PC-9 (cell line): ENCODE measurements around the gene HTT. TPM values are rescaled to one million over a fixed set of nuclear protein-coding genes. Genes with fewer than 3 reads are reported as not detected.

Source experiments
- BruUV-seq: library from RNA; stranded (reverse); fragments of 400-500 nt; replicated peaks from 2 replicates; lab custom pipeline; 2021; lab: Mats Ljungman, UMichigan
- CTCF ChIA-PET: fragments of 300-600 bp; sonication (Branson Sonifier 250); formaldehyde crosslinking; loops from one replicate; lab custom pipeline; 2022; ENCODE audit warnings: antibody characterized with exemption; lab: Charles Lee
- POLR2A ChIA-PET: fragments of 300-600 bp; sonication (Branson Sonifier 250); formaldehyde crosslinking; loops from one replicate; lab custom pipeline; 2022; ENCODE audit warnings: antibody characterized with exemption; ENCODE audit not compliant: unreplicated experiment; lab: Charles Lee
- DNase-seq, 2 experiments: peaks; one replicate each; pipeline versions ENCODE4 v3.0.0 to v3.0.0-alpha.2; 2015 to 2022; ENCODE audit warnings: mixed read lengths in 1 of 2
- H2AFZ ChIP-seq: fragments of 200-600 bp; sonication (generic); 2 replicates; pipeline ENCODE4 v1.8.1; 2017; ENCODE audit warnings: antibody characterized with exemption
- H3F3A ChIP-seq: fragments of 200-600 bp; sonication (generic); 2 replicates; pipeline ENCODE4 v1.8.1; 2017; ENCODE audit warnings: antibody characterized with exemption, mild to moderate bottlenecking, low read depth; ENCODE audit not compliant: insufficient read depth
- H3K27ac ChIP-seq: fragments of 200-600 bp; sonication (generic); 2 replicates; pipeline ENCODE4 v1.6.1; 2016; ENCODE audit warnings: mixed run types
- H3K27me3 ChIP-seq: fragments of 200-600 bp; sonication (generic); 2 replicates; pipeline ENCODE4 v1.6.1; 2016; ENCODE audit warnings: low read depth, mixed run types; ENCODE audit not compliant: insufficient read depth
- H3K36me3 ChIP-seq: fragments of 200-600 bp; sonication (generic); 2 replicates; pipeline ENCODE4 v1.6.1; 2016; ENCODE audit warnings: low read depth, mixed run types
- H3K4me1 ChIP-seq: fragments of 200-600 bp; sonication (generic); replicated peaks from 2 replicates; pipeline ENCODE4 v1.6.1; 2016; ENCODE audit warnings: mixed run types; ENCODE audit not compliant: insufficient read depth
- H3K4me2 ChIP-seq: fragments of 200-600 bp; sonication (generic); 2 replicates; pipeline ENCODE4 v1.6.1; 2017; ENCODE audit warnings: mixed run types
- H3K4me3 ChIP-seq: fragments of 200-600 bp; sonication (generic); 2 replicates; pipeline ENCODE4 v1.6.1; 2016; ENCODE audit warnings: mixed run types
- H3K79me2 ChIP-seq: fragments of 200-600 bp; sonication (generic); 2 replicates; pipeline ENCODE4 v1.6.1; 2017; ENCODE audit warnings: low read depth, mixed run types
- H3K9me2 ChIP-seq: fragments of 200-600 bp; sonication (generic); 2 replicates; pipeline ENCODE4 v1.8.1; 2017; ENCODE audit warnings: mild to moderate bottlenecking; ENCODE audit not compliant: insufficient read depth
- H3K9me3 ChIP-seq: fragments of 200-600 bp; sonication (generic); 2 replicates; pipeline ENCODE4 v1.8.1; 2016; ENCODE audit warnings: low read depth; ENCODE audit not compliant: insufficient read depth
- H4K20me1 ChIP-seq: fragments of 200-600 bp; sonication (generic); 2 replicates; pipeline ENCODE4 v1.8.1; 2017; ENCODE audit not compliant: insufficient read depth
- EZH2 ChIP-seq: fragments of 200-600 bp; sonication (generic); IDR thresholded peaks from 2 replicates; pipeline ENCODE4 v1.8.0; 2017; ENCODE audit warnings: antibody characterized with exemption, low read depth
- intact Hi-C: fragments of 100-400 bp; cut with micrococcal nuclease; formaldehyde crosslinking; loops from one replicate; pipeline ENCODE4 v1.10.0; 2022; ENCODE audit not compliant: unreplicated experiment
- total RNA-seq: library from RNA; stranded (reverse); gene quantifications from 2 replicates; pipeline ENCODE4 v1.2.3, GENCODE V29; 2021
- TF ChIP-seq, protein P1 (sequence below): fragments of 200-600 bp; sonication (generic); conservative IDR thresholded peaks from 2 replicates; pipeline ENCODE4 v1.6.1; 2017; ENCODE audit warnings: mixed run types, antibody characterized with exemption, mild to moderate bottlenecking, moderate library complexity

Gene HTT
- total RNA-seq, 1 experiment from 2014 or later, result 81.7 TPM

DNA sequence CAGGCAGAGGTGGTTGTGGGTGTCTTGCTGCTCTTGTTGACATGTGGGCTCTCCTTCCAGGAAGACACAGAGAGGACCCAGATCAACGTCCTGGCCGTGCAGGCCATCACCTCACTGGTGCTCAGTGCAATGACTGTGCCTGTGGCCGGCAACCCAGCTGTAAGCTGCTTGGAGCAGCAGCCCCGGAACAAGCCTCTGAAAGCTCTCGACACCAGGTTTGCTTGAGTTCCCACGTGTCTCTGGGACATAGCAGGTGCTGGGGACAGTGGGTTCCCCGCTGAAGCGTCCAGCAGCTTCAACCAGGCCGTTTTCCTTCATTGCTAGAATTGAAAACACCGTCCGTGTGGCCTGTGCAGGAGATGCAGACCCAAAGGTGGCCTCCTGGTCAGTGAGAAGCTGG is 148.9 kb downstream of the HTT start:
- TF ChIP-seq, protein P1, sequence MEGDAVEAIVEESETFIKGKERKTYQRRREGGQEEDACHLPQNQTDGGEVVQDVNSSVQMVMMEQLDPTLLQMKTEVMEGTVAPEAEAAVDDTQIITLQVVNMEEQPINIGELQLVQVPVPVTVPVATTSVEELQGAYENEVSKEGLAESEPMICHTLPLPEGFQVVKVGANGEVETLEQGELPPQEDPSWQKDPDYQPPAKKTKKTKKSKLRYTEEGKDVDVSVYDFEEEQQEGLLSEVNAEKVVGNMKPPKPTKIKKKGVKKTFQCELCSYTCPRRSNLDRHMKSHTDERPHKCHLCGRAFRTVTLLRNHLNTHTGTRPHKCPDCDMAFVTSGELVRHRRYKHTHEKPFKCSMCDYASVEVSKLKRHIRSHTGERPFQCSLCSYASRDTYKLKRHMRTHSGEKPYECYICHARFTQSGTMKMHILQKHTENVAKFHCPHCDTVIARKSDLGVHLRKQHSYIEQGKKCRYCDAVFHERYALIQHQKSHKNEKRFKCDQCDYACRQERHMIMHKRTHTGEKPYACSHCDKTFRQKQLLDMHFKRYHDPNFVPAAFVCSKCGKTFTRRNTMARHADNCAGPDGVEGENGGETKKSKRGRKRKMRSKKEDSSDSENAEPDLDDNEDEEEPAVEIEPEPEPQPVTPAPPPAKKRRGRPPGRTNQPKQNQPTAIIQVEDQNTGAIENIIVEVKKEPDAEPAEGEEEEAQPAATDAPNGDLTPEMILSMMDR, result no peak
- TF ChIP-seq EZH2, result no peak
- Histone ChIP-seq H3K27ac (no peak overlapping the region), H3K4me3 (no peak overlapping the region), H2AFZ (no peak overlapping the region), H3K4me2 (no peak overlapping the region), H4K20me1 (no peaks in the 10 kb centered on the region), H3F3A (no peaks in the 10 kb centered on the region), H3K4me1 (no peaks in the 10 kb centered on the region), H3K36me3 (no peaks in the 10 kb centered on the region), H3K9me3 (no peaks in the 10 kb centered on the region), H3K9me2 (no peaks in the 10 kb centered on the region), H3K27me3 (no peaks in the 10 kb centered on the region), H3K79me2 (no peaks in the 10 kb centered on the region)
- CTCF ChIA-PET, result no interaction called here
- DNase-seq, result no peak
- BruUV-seq, result no TSS peak
- intact Hi-C loops, result no loop called here
- POLR2A ChIA-PET, result no interaction called here

DNA sequence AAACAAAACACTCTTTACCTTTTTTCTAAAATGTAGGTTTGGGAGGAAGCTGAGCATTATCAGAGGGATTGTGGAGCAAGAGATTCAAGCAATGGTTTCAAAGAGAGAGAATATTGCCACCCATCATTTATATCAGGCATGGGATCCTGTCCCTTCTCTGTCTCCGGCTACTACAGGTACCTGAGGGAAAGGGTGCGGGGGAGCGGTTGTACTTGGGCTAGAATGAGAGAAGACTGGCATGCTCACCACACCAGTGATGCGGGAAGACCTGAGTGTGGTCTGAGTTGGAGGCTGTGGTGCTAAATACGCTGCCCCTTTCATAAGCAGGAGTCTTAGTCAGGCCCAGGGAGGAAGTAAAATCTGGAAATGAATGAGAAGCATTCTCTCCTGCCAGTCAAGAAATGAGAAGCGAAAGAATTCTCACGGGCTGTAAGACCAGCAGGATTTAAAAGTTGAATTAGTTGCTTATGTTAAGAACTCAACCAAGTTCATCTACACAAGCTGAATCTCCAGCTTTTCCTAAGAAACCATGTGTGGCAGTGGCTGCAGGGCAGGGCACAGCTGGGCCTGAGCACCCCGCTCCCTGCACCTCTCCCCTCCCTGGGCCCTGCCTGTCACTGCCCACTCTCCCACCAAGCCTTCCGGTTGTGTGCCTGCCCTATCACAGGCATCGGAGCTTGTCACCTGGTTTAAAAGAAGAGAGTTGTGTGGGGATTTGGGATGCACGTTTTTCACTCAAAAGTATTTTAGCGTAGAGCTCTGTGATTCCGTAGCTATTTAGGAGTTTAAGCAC is 149.7 kb downstream of the HTT start:
- H3K27ac ChIP-seq, result no peak overlapping the region
- no peak overlapping the region for H3K4me2 ChIP-seq
- H4K20me1 ChIP-seq, result no peaks in the 10 kb centered on the region
- H3K4me3 ChIP-seq, result no peak overlapping the region
- H3F3A ChIP-seq, result no peaks in the 10 kb centered on the region
- no peaks in the 10 kb centered on the region for H3K79me2 ChIP-seq
- ChIA-PET POLR2A (no interaction called here), CTCF (no interaction called here)
- no peaks in the 10 kb centered on the region for H3K9me3 ChIP-seq
- no peak overlapping the region for H2AFZ ChIP-seq
- BruUV-seq, result no TSS peak
- TF ChIP-seq, protein P1, result no peak
- TF ChIP-seq EZH2, result no peak
- no peaks in the 10 kb centered on the region for H3K9me2 ChIP-seq
- intact Hi-C loops, result no loop called here
- no peaks in the 10 kb centered on the region for H3K36me3 ChIP-seq
- no peaks in the 10 kb centered on the region for H3K4me1 ChIP-seq
- DNase-seq, result no peak
- no peaks in the 10 kb centered on the region for H3K27me3 ChIP-seq

DNA sequence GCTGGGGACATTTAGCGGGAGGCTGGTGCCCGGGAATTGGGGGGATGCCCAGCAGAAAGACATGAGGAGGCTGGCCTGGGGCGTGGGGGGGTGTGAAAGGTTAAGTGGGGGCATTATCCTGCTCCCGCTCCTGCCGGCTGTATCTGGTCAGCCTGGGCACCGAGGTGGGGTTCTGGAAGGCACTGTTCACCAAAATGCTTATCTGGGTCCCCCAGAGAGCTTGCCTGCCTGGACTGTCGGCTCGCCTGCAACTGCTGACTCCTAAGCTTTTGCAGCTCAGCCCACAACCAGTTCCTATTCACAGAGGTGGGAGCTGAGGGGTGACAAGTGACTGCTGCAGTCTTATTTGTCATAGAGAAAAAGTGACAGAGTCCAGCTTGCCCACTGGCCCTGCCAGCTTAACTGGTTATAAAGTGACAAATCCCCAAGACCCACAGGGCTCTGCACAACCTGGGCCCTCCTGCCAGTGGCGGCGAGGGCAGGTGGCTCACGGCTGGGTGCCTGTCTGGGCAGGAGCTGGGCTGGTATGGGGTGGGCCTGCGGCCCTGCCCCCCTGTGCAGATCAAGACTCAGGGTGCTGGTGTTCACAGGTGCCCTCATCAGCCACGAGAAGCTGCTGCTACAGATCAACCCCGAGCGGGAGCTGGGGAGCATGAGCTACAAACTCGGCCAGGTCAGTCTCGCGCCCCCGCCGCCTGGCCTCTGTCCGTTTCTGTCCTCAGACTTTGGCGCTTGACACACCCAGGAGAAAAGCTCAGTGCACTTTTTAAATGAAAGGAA is 150.8 kb downstream of the HTT start:
- H3K27me3 ChIP-seq, result no peaks in the 10 kb centered on the region
- H3K36me3 ChIP-seq, result no peaks in the 10 kb centered on the region
- H2AFZ ChIP-seq, result no peak overlapping the region
- DNase-seq, result no peak
- no TSS peak for BruUV-seq
- H3K9me3 ChIP-seq, result no peaks in the 10 kb centered on the region
- H3F3A ChIP-seq, result no peaks in the 10 kb centered on the region
- ChIA-PET POLR2A (interaction anchor here (0.6 kb wide), 1 partner anchor 16 kb away, joined by 3 read pairs; no protein-coding TSS in a partner anchor), CTCF (no interaction called here)
- no peaks in the 10 kb centered on the region for H4K20me1 ChIP-seq
- intact Hi-C loops, result no loop called here
- H3K9me2 ChIP-seq, result no peaks in the 10 kb centered on the region
- no peak overlapping the region for H3K4me3 ChIP-seq
- H3K4me1 ChIP-seq, result no peaks in the 10 kb centered on the region
- no peak overlapping the region for H3K4me2 ChIP-seq
- H3K79me2 ChIP-seq, result no peaks in the 10 kb centered on the region
- no peak overlapping the region for H3K27ac ChIP-seq
- no peak for TF ChIP-seq EZH2
